Neuronal stem cell (in vitro differentiated cells): Measurements from ENCODE around the gene CALCOCO1.

Experiments
- DNase-seq: peaks from one replicate; pipeline ENCODE4 v3.0.0-alpha.2; 2013; ENCODE audit warnings: low spot score
- H2AFZ ChIP-seq: one replicate; pipeline ENCODE4 v1.6.1; 2013; ENCODE audit warnings: mild to moderate bottlenecking, low read length, inconsistent platforms
- H2AK5ac ChIP-seq: 2 replicates; pipeline ENCODE4 v1.6.1; 2013; ENCODE audit warnings: low read depth, mild to moderate bottlenecking, inconsistent platforms, low read length, moderate library complexity, mixed read lengths
- H2BK120ac ChIP-seq: 2 replicates; pipeline ENCODE4 v1.6.1; 2013; ENCODE audit warnings: low read depth, mild to moderate bottlenecking, inconsistent platforms, low read length, moderate library complexity, mixed read lengths
- H2BK12ac ChIP-seq: one replicate; pipeline ENCODE4 v1.6.1; 2013; ENCODE audit warnings: low read length, inconsistent platforms
- H2BK15ac ChIP-seq: 2 replicates; pipeline ENCODE4 v1.6.1; 2013; ENCODE audit warnings: mild to moderate bottlenecking, low read length, inconsistent platforms, mixed read lengths
- H2BK5ac ChIP-seq: one replicate; pipeline ENCODE4 v1.6.1; 2013; ENCODE audit warnings: inconsistent platforms, mild to moderate bottlenecking, low read length, moderate library complexity
- H3K14ac ChIP-seq: one replicate; pipeline ENCODE4 v1.6.1; 2013; ENCODE audit warnings: low read length, inconsistent platforms
- H3K18ac ChIP-seq: 2 replicates; pipeline ENCODE4 v1.6.1; 2013; ENCODE audit warnings: low read length, inconsistent platforms
- H3K23ac ChIP-seq: 2 replicates; pipeline ENCODE4 v1.6.1; 2013; ENCODE audit warnings: low read depth, mild to moderate bottlenecking, mixed read lengths, low read length, inconsistent platforms; ENCODE audit not compliant: poor library complexity
- H3K27ac ChIP-seq: replicated peaks from 3 replicates; pipeline ENCODE4 v1.5.1; 2013; ENCODE audit warnings: low read length, inconsistent platforms
- H3K27me3 ChIP-seq, 3 experiments: 2 replicates each; pipeline ENCODE4 v1.6.1; 2013; ENCODE audit warnings: low read length in 3 of 3, mild to moderate bottlenecking in 2 of 3, inconsistent platforms in 1 of 3, low read depth in 1 of 3, mixed read lengths in 1 of 3, moderate library complexity in 1 of 3; ENCODE audit not compliant: control insufficient read depth in 3 of 3, insufficient read depth in 3 of 3
- H3K36me3 ChIP-seq, 2 donors: replicated peaks in 1 of 2; 2 replicates each; pipeline ENCODE4 v1.6.1; 2013; ENCODE audit warnings: low read length in 2 of 2; ENCODE audit not compliant: control insufficient read depth in 2 of 2, insufficient read depth in 2 of 2
- H3K4ac ChIP-seq: 2 replicates; pipeline ENCODE4 v1.6.1; 2013; ENCODE audit warnings: inconsistent platforms, mild to moderate bottlenecking, low read length, moderate library complexity
- H3K4me1 ChIP-seq, 2 donors: 1 replicate in 1 of 2; 2 replicates in 1 of 2; pipeline ENCODE4 v1.6.1; 2013; ENCODE audit warnings: low read length in 2 of 2, low read depth in 1 of 2; ENCODE audit not compliant: control insufficient read depth in 2 of 2, insufficient read depth in 1 of 2
- H3K4me2 ChIP-seq: one replicate; pipeline ENCODE4 v1.6.1; 2013; ENCODE audit warnings: mild to moderate bottlenecking, low read length, inconsistent platforms; ENCODE audit not compliant: insufficient read depth, poor library complexity, severe bottlenecking
- H3K4me3 ChIP-seq, 2 donors: 2 replicates each; pipeline ENCODE4 v1.5.1; 2013; ENCODE audit warnings: low read length in 2 of 2, mild to moderate bottlenecking in 2 of 2, inconsistent platforms in 1 of 2, moderate library complexity in 1 of 2
- H3K79me1 ChIP-seq: one replicate; pipeline ENCODE4 v1.6.1; 2013; ENCODE audit warnings: low read depth, mild to moderate bottlenecking, inconsistent platforms, low read length, moderate library complexity
- H3K9ac ChIP-seq: one replicate; pipeline ENCODE4 v1.6.1; 2013; ENCODE audit warnings: mild to moderate bottlenecking, low read depth, low read length, inconsistent platforms; ENCODE audit not compliant: poor library complexity
- H3K9me3 ChIP-seq, 2 donors: replicated peaks in 1 of 2; 2 replicates each; pipeline versions ENCODE3 to v1.6.1; 2013; ENCODE audit warnings: low read length in 2 of 2, mild to moderate bottlenecking in 2 of 2, inconsistent platforms in 1 of 2, low read depth in 1 of 2, mixed read lengths in 1 of 2, moderate library complexity in 1 of 2; ENCODE audit not compliant: control insufficient read depth in 2 of 2, insufficient read depth in 1 of 2
- H4K8ac ChIP-seq: one replicate; pipeline ENCODE4 v1.6.1; 2013; ENCODE audit warnings: low read depth, mild to moderate bottlenecking, inconsistent platforms, low read length, moderate library complexity
- H4K91ac ChIP-seq: one replicate; pipeline ENCODE4 v1.6.1; 2013; ENCODE audit warnings: low read length, low read depth, mild to moderate bottlenecking, inconsistent platforms; ENCODE audit not compliant: poor library complexity
- WGBS, 2 donors: extraction: QIAGEN DNeasy Blood & Tissue Kit; methylation state at CpG; one replicate each; pipeline ENCODE4 v1.1.7; 2013; ENCODE audit warnings: missing lambda C conversion rate in 2 of 2, mixed read lengths in 1 of 2; ENCODE audit not compliant: insufficient read length in 2 of 2, insufficient replicate concordance in 1 of 2; ENCODE audit errors: extremely low coverage in 2 of 2; 5-methylcytosine and 5-hydroxymethylcytosine counted together

The CALCOCO1 gene

GRCh38 chr12:53737951-53738405 is 10.7 kb upstream of the CALCOCO1 start:
- Histone ChIP-seq H3K36me3 (no peaks in the 10 kb centered on the region), H3K9ac (no peak overlapping the region), H3K4me1 (peaks cover 5 to 27% of the 10 kb centered on the region in 2 donors), H3K79me1 (no peaks in the 10 kb centered on the region), H3K27me3 (peaks cover 3 to 92% (median 40%) of the 10 kb centered on the region in 3 experiments), H3K4ac (no peak overlapping the region), H3K18ac (peak overlapping the region; percentile 51), H2BK120ac (peak overlapping the region; percentile 97), H3K27ac (no peak overlapping the region), H3K9me3 (peaks cover 0 to 2% of the 10 kb centered on the region in 2 donors), H2BK15ac (peak overlapping the region; percentile 87), H3K14ac (peak overlapping the region; percentile 4), H3K23ac (no peak overlapping the region), H3K4me3 (no peak overlapping the region), H2AK5ac (peak overlapping the region; percentile 79), H4K8ac (no peak overlapping the region), H2BK5ac (no peak overlapping the region), H4K91ac (no peak overlapping the region), H2AFZ (peak overlapping the region; percentile 79), H2BK12ac (peak overlapping the region; percentile 30), H3K4me2 (peak overlapping the region; percentile 78)
- DNase-seq = no peak
- no CpG with 5 or more reads among the region's 14 CpGs for WGBS, 2 donors

DNA sequence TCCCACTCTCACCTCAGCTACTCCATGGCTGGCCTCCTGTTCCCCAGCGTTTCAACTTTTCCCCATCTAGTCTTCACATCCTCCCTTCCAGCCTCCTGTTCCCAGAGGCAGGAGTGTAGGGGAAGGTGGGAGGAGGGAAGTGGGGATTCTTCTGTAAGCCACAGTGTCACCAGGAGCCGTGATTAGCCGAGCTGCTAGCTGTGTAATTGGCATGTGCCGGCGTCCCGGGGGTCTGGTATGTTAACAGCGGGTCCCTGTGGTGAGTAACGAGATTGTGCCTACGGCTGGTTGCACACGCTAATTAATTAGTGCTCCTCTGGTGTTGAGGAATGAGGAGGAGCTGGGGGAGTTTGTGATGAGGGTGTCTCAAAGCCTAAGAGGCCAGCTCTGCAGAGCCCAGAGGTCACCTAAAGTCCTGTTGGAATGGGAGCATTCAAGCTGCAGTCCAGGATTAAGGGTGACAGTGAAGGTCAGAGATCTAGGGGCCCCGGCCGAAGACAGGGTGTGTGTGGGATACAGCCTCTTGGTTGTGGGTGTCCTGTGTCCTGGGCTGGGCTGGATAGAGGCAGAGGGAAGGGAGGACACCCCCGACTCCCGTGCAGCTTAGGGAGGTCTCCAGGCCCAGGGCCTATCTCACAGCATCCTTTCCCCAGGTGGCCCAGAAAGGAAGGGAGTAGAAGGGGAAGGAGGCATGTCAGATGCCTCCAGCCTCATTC is 10.0 kb upstream of the CALCOCO1 start:
- DNase-seq = peak; percentile 69
- WGBS, 2 donors = no CpG with 5 or more reads among the region's 14 CpGs
- H3K79me1 ChIP-seq = no peaks in the 10 kb centered on the region

DNA sequence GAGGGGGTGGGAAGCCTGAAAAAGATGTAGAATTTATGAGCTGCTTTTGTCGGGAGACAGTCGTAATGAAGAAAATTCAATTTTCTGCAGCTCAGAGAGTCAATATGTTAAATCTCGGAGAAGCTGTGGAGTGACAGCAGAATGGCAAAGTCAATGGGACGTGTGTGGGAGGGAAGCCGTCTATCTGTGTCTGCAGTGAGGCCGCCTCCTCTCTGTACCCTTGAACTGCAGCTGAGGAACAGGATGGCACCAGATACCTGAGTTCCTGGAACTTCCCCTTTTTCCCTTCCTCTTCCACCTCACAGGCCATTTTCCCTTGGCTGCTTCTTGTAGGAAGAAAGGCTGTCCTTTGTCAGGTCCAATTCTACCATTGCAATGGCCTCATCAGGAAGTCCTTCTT is 9.3 kb upstream of the CALCOCO1 start:
- DNase-seq = no peak
- Histone ChIP-seq H3K23ac (no peak overlapping the region), H2AK5ac (peak overlapping the region; percentile 4), H3K27ac (no peak overlapping the region), H2BK15ac (no peak overlapping the region), H2BK12ac (peak overlapping the region; percentile 82), H3K14ac (no peak overlapping the region), H2BK120ac (no peak overlapping the region), H3K4me1 (peaks cover 5 to 27% of the 10 kb centered on the region in 2 donors), H2BK5ac (no peak overlapping the region), H3K9me3 (peaks cover 0 to 2% of the 10 kb centered on the region in 2 donors), H4K91ac (no peak overlapping the region), H3K27me3 (peaks cover 3 to 86% (median 40%) of the 10 kb centered on the region in 3 experiments), H3K9ac (no peak overlapping the region), H3K4ac (no peak overlapping the region), H3K18ac (peak overlapping the region; percentile 6), H4K8ac (no peak overlapping the region), H3K4me2 (no peak overlapping the region), H3K79me1 (no peaks in the 10 kb centered on the region), H3K4me3 (no peak overlapping the region), H3K36me3 (no peaks in the 10 kb centered on the region), H2AFZ (no peak overlapping the region)
- no CpG with 5 or more reads among the region's 6 CpGs for WGBS, 2 donors

More for the DNA sequence above, 10.0 kb upstream of the CALCOCO1 start:
- no peak overlapping the region for H3K14ac ChIP-seq
- H3K36me3 ChIP-seq = no peaks in the 10 kb centered on the region
- H3K27me3 ChIP-seq = peaks cover 3 to 88% (median 40%) of the 10 kb centered on the region in 3 experiments
- H3K4me2 ChIP-seq = no peak overlapping the region
- peak overlapping the region; percentile 79 for H2AK5ac ChIP-seq
- H4K91ac ChIP-seq = no peak overlapping the region
- peak overlapping the region; percentile 59 for H2BK12ac ChIP-seq
- H2BK5ac ChIP-seq = no peak overlapping the region
- peaks cover 5 to 27% of the 10 kb centered on the region in 2 donors for H3K4me1 ChIP-seq
- peak overlapping the region; percentile 88 for H3K18ac ChIP-seq
- peaks cover 0 to 2% of the 10 kb centered on the region in 2 donors for H3K9me3 ChIP-seq
- H3K4me3 ChIP-seq = no peak overlapping the region
- no peak overlapping the region for H3K9ac ChIP-seq
- H4K8ac ChIP-seq = no peak overlapping the region
- no peak overlapping the region for H3K27ac ChIP-seq
- H3K4ac ChIP-seq = no peak overlapping the region
- no peak overlapping the region for H2BK15ac ChIP-seq
- no peak overlapping the region for H2AFZ ChIP-seq
- peak overlapping the region; percentile 97 for H2BK120ac ChIP-seq
- peak overlapping the region; percentile 37 for H3K23ac ChIP-seq

DNA sequence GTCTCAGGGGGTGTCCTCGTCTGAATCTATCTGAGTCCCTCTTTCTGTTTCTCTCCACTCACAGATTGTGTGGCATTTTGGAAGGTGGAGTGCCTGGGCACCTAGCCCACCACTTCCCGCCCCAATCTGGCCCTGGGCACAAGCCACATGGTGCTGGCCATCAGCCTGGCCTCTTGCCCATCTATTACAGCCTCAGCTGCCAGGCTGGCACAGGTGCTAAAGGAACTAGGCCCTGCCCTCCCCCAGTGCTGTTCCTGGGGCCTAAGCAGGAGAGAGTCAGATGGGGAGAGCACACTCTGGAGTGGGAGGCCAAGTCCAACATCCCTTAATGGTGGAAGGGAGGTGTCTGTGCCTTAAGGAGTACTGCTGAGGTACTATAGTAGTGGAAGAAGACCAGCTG is 8.3 kb upstream of the CALCOCO1 start:
- peak overlapping the region in 1 of 2 donors; percentile 7 for H3K4me3 ChIP-seq
- H3K14ac ChIP-seq = no peak overlapping the region
- no peak overlapping the region for H3K27ac ChIP-seq

More for the DNA sequence above, 8.3 kb upstream of the CALCOCO1 start:
- H2AFZ ChIP-seq = no peak overlapping the region
- no peaks in the 10 kb centered on the region for H3K9me3 ChIP-seq
- H4K8ac ChIP-seq = no peak overlapping the region
- peaks cover 3 to 82% (median 37%) of the 10 kb centered on the region in 3 experiments for H3K27me3 ChIP-seq
- no peak overlapping the region for H2BK5ac ChIP-seq
- DNase-seq = no peak
- H2BK15ac ChIP-seq = peak overlapping the region; percentile 71
- no peaks in the 10 kb centered on the region for H3K79me1 ChIP-seq
- peak overlapping the region; percentile 56 for H3K18ac ChIP-seq
- no CpG with 5 or more reads among the region's 2 CpGs for WGBS, 2 donors
- peak overlapping the region; percentile 18 for H2BK12ac ChIP-seq
- H2AK5ac ChIP-seq = peak overlapping the region; percentile 92
- no peak overlapping the region for H3K23ac ChIP-seq
- H2BK120ac ChIP-seq = no peak overlapping the region
- peaks cover 5 to 27% of the 10 kb centered on the region in 2 donors for H3K4me1 ChIP-seq
- peak overlapping the region; percentile 53 for H3K4ac ChIP-seq
- no peak overlapping the region for H4K91ac ChIP-seq
- no peak overlapping the region for H3K9ac ChIP-seq
- H3K4me2 ChIP-seq = no peak overlapping the region
- no peaks in the 10 kb centered on the region for H3K36me3 ChIP-seq
